Keratinocyte (primary cell): ENCODE results near the gene GPR139. TPM values are rescaled to one million over a fixed set of nuclear protein-coding genes. Genes with fewer than 3 reads are reported as not detected.

Experiments
- DNase-seq: peaks from one replicate; pipeline ENCODE4 v3.0.0-alpha.2; 2011; ENCODE audit warnings: low read depth, missing footprints, low spot score
- FAIRE-seq: peaks from 2 replicates; lab custom pipeline; 2011; peaks lifted over from hg19 to GRCh38; lab: Jason Lieb, UNC
- H2AFZ ChIP-seq: 2 replicates; pipeline ENCODE4 v1.6.0; 2012; ENCODE audit warnings: low read length, control low read depth, inconsistent platforms; ENCODE audit not compliant: control insufficient read depth
- H3K27ac ChIP-seq: 2 replicates; pipeline ENCODE4 v1.5.1; 2011; ENCODE audit warnings: low read length; ENCODE audit not compliant: control insufficient read depth, insufficient read depth
- H3K27me3 ChIP-seq: 3 replicates; pipeline ENCODE4 v1.6.0; 2011; ENCODE audit warnings: low read length; ENCODE audit not compliant: control insufficient read depth, insufficient read depth; ENCODE audit errors: extremely low read depth
- H3K36me3 ChIP-seq, 2 experiments: 2 replicates in 1 of 2; 3 replicates in 1 of 2; pipeline ENCODE4 v1.5.1; 2011; ENCODE audit warnings: low read length in 2 of 2, mild to moderate bottlenecking in 1 of 2; ENCODE audit not compliant: control insufficient read depth in 2 of 2, insufficient read depth in 2 of 2; ENCODE audit errors: extremely low read depth in 1 of 2
- H3K4me1 ChIP-seq: 3 replicates; pipeline ENCODE4 v1.5.1; 2011; ENCODE audit warnings: low read length; ENCODE audit not compliant: control insufficient read depth, insufficient read depth; ENCODE audit errors: extremely low read depth
- H3K4me2 ChIP-seq: 3 replicates; pipeline ENCODE4 v1.6.0; 2011; ENCODE audit warnings: low read depth, low read length; ENCODE audit not compliant: control insufficient read depth, insufficient read depth; ENCODE audit errors: extremely low read depth
- H3K4me3 ChIP-seq, 3 experiments: fragments of 200-600 bp in 1 of 3; sonication (generic) in 1 of 3; 2 replicates in 2 of 3; 3 replicates in 1 of 3; pipeline ENCODE4 v1.5.1; 2011 to 2016; ENCODE audit warnings: low read length in 3 of 3, mild to moderate bottlenecking in 3 of 3, control low read depth in 2 of 3, inconsistent platforms in 1 of 3, low read depth in 1 of 3, mixed read lengths in 1 of 3, mixed run types in 1 of 3, moderate library complexity in 1 of 3; ENCODE audit not compliant: control insufficient read depth in 2 of 3, insufficient read depth in 2 of 3; ENCODE audit errors: extremely low read depth in 1 of 3
- H3K79me2 ChIP-seq: 2 replicates; pipeline ENCODE4 v1.6.0; 2012; ENCODE audit warnings: low read length; ENCODE audit not compliant: control insufficient read depth, insufficient read depth
- H3K9ac ChIP-seq: 3 replicates; pipeline ENCODE4 v1.6.0; 2011; ENCODE audit warnings: low read length; ENCODE audit not compliant: control insufficient read depth, insufficient read depth; ENCODE audit errors: extremely low read depth
- H3K9me1 ChIP-seq: 3 replicates; pipeline ENCODE4 v1.6.0; 2011; ENCODE audit warnings: low read length; ENCODE audit not compliant: control insufficient read depth, insufficient read depth; ENCODE audit errors: extremely low read depth
- H3K9me3 ChIP-seq: 2 replicates; pipeline ENCODE4 v1.5.1; 2012; ENCODE audit warnings: low read depth, low read length; ENCODE audit not compliant: control insufficient read depth
- H4K20me1 ChIP-seq: 3 replicates; pipeline ENCODE4 v1.6.0; 2011; ENCODE audit warnings: low read length; ENCODE audit not compliant: control insufficient read depth, insufficient read depth; ENCODE audit errors: extremely low read depth
- CTCF ChIP-seq, 3 experiments: IDR thresholded peaks in 1 of 3; conservative IDR thresholded peaks in 1 of 3; optimal IDR thresholded peaks in 1 of 3; 2 replicates in 2 of 3; 3 replicates in 1 of 3; pipeline versions ENCODE3 to v1.5.1; 2011; ENCODE audit warnings: low read length in 3 of 3, mild to moderate bottlenecking in 3 of 3, moderate library complexity in 2 of 3, control low read depth in 1 of 3, inconsistent platforms in 1 of 3; ENCODE audit not compliant: insufficient read depth in 2 of 3; ENCODE audit errors: extremely low read depth in 1 of 3
- EZH2 ChIP-seq: IDR thresholded peaks from one replicate; pipeline ENCODE4 v1.6.1; 2012; ENCODE audit warnings: inconsistent platforms, mild to moderate bottlenecking, low read length, moderate library complexity
- dilution Hi-C: fragments of 300-500 bp; cut with MboI; formaldehyde crosslinking; loops from one replicate; pipeline ENCODE4 v1.7.0; 2020; ENCODE audit warnings: low sequenced_read_pairs; ENCODE audit not compliant: extremely low pct_ligation_motif_present
- polyA plus RNA-seq, 5 experiments: library from polyadenylated mRNA; depleted of rRNA in 3 of 5; stranded (reverse) in 3 of 5; stranded (forward) in 1 of 5; unstranded in 1 of 5; fragments of >200 nt; gene quantifications; 1 replicate in 1 of 5; 2 replicates in 3 of 5; 3 replicates in 1 of 5; pipeline versions ENCODE4 v1.2.1 to v1.2.3, GENCODE V29; 2011 to 2012; ENCODE audit warnings: missing spikeins in 2 of 5, low read depth in 1 of 5, low replicate concordance in 1 of 5

The GPR139 gene
- polyA plus RNA-seq, 1 donor (not counting 4 experiments of a cell fraction or from before 2014, with no cell fraction given): not detected

- no peak overlapping the region for H3K9ac ChIP-seq
- no peaks in the 10 kb centered on the region for H3K36me3 ChIP-seq
- DNase-seq: no peak
- H2AFZ ChIP-seq: no peak overlapping the region
- H3K27ac ChIP-seq: no peak overlapping the region
- no peak overlapping the region for H3K4me3 ChIP-seq
- no peaks in the 10 kb centered on the region for H3K9me1 ChIP-seq
- H3K27me3 ChIP-seq: no peaks in the 10 kb centered on the region
- H3K4me2 ChIP-seq: no peak overlapping the region
- no peaks in the 10 kb centered on the region for H3K79me2 ChIP-seq
- dilution Hi-C loops: no loop called here
- peaks cover 2% of the 10 kb centered on the region for H3K9me3 ChIP-seq
- no peaks in the 10 kb centered on the region for H3K4me1 ChIP-seq
- no peak for FAIRE-seq
- no peaks in the 10 kb centered on the region for H4K20me1 ChIP-seq
- TF ChIP-seq CTCF (optimal IDR thresholded peaks at IDR 0.05 in 1 of 3, IDR thresholded peaks at IDR 0.05 in 1 of 3, conservative IDR thresholded peaks at IDR 0.05 in 1 of 3; ENCODE audit: extremely low read depth in 1 of 3, insufficient read depth in 2 of 3, low read length in 3 of 3) (no peak), EZH2 (no peak)
These were observed 12.6 kb downstream of the GPR139 start for GRCh38 chr16:20061132-20061531.

GRCh38 chr16:20056436-20056835, 17.3 kb downstream of the GPR139 start:
- H4K20me1 ChIP-seq: no peaks in the 10 kb centered on the region
- H3K9me3 ChIP-seq: peaks cover 2% of the 10 kb centered on the region
- dilution Hi-C loops: no loop called here
- no peaks in the 10 kb centered on the region for H3K9me1 ChIP-seq
- no peak for FAIRE-seq
- TF ChIP-seq CTCF (optimal IDR thresholded peaks at IDR 0.05 in 1 of 3, IDR thresholded peaks at IDR 0.05 in 1 of 3, conservative IDR thresholded peaks at IDR 0.05 in 1 of 3; ENCODE audit: extremely low read depth in 1 of 3, insufficient read depth in 2 of 3, low read length in 3 of 3) (no peak), EZH2 (no peak)
- no peak overlapping the region for H3K4me3 ChIP-seq
- H3K36me3 ChIP-seq: no peaks in the 10 kb centered on the region
- H2AFZ ChIP-seq: no peak overlapping the region
- H3K27me3 ChIP-seq: no peaks in the 10 kb centered on the region
- H3K79me2 ChIP-seq: no peaks in the 10 kb centered on the region
- no peak overlapping the region for H3K4me2 ChIP-seq
- H3K4me1 ChIP-seq: no peaks in the 10 kb centered on the region
- no peak for DNase-seq
- no peak overlapping the region for H3K9ac ChIP-seq
- no peak overlapping the region for H3K27ac ChIP-seq
